COLO668 (cell line): Measurements from ENCODE around the gene RPRML.
A peak's percentile ranks its signal among the peaks of the same experiment; 100 is the strongest.

Experiments used
- DNase-seq: peaks from one replicate; lab custom pipeline; 2025; ENCODE audit not compliant: unreplicated experiment; lab: John Stamatoyannopoulos, UW

RPRML gene

DNA sequence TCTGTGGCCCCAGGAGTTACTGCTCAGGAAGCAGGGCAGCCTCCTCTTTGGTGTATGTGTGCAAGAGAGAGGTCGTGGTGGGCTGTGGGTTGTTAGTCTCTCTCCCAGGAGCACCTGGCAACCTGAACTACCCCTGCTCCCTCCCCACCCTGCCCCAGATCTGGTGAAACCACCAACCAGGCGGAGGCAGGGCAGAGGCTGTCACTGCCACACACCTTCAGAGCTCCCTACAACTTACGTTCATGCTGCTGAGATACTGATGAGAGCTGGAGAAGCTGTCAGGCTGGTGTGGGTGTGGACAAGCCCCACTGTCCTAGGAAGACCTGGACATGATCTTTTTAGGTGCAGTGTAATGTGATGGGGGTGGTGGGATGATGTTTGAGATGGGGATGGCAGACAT, 31.8 kb downstream of the RPRML start:
- no peak for DNase-seq

DNA sequence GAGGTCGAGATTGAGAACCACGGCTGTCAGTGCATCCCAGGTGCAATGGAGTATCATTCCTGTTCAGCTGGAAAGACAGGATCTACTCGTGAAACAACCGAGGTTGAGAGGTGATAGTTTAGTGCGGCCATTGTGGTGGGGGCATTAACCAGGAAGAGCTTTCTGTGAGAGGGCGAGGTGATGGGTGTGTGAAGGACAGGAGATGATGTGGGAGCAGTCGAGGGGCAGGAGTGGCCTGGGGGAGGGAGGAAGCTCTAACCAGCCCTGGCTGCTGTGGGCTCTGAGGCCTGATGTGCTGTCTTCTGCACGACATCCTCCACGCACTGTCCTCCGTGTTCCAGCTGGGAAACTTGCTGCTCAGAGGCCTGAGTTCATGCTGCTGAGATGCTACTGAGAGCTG, 34.1 kb downstream of the RPRML start:
- DNase-seq = no peak

DNA sequence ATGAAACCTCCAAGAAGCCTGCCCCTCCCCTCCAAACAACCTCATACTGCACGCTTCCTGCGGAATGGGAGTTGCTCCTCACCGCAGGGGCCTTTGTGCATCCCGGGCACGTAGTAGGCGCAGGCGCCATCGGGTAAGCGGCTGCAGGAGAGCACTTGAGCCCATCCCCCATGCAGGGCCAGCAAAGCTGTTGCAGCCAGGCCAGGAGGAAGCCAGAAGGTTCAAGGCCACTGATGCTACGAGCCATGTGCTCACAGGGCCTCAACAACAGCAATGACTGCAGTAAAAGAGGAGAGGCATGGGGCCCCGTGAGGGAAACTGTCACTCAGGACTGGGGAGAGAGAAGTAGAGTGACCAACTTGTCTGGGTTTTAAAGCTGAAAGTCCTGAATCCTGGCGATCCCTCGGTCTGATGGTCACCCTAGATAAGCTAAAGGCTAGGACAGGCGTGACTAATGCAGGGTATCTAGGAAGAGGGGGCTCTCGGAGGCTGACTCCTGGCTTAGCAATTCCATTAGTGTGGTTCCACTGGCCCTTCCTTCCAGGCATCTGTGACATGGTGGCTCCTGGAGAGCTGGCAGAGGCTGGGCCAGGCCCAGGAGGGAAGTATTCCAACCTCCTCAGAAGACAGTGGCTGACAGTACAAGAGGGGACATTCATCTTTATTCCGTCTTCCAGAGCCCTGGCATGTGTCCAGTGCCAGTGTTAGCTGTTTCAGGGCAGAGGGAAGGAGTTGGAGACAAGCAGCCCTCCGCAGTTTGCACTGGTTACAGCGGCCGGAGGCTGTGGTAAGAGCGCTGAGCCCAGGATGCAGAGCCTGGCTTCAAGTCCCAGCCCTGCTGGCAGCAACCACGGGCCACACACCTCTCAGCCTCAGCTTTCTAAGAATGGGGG, 35.3 kb downstream of the RPRML start:
- DNase-seq = no peak

DNA sequence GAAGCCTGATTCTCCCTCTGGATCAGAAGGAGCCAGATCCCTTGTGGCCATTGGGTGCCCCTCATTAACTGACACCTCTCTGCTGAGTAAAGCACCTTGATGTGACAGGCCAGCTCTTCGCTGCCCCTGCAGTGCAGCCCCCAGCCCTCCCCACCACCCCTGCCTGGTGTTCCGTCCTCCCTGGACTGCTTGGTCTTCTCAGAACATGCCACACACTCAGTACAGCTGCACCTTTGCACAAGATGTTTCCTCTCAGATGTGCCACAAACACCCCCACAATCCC, 35.9 kb downstream of the RPRML start:
- DNase-seq = no peak

DNA sequence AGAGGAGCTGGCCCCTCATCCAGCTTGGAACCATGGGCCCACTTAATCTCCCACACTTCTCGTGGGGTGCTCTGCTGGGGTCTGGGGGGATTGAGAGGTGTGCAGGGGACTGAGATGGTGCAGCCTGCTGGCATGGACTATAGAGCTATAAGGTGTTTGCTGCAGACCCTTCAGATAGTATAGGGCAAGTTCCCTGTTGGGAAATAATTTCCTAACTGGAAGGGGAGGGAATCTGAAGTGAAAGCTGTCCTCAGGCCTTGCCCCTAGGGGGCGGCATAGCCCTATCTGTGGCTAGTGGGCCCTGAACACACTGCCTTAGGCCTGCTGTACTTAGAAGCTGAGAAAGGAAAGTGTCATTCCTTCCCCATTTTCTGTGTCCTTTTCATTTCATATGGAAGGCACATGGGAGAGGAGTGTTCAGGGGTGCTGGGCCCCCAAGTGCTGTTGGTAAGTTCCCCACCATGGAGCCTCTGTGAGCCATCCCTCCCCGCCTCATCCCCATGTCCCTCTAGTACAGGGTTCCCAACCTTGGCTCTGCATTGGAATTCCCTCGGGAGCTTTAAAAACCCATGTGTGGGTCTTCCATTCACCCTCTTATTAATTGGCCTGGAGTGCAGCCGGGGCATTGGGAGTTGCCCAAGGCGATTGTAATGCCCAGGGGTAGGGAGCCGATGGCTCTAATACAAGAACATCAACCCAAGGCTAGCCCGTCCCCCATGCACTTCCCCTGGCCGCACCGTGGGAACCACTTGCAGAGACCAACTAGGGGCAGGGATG, 36.4 kb downstream of the RPRML start:
- peak; percentile 60 for DNase-seq

DNA sequence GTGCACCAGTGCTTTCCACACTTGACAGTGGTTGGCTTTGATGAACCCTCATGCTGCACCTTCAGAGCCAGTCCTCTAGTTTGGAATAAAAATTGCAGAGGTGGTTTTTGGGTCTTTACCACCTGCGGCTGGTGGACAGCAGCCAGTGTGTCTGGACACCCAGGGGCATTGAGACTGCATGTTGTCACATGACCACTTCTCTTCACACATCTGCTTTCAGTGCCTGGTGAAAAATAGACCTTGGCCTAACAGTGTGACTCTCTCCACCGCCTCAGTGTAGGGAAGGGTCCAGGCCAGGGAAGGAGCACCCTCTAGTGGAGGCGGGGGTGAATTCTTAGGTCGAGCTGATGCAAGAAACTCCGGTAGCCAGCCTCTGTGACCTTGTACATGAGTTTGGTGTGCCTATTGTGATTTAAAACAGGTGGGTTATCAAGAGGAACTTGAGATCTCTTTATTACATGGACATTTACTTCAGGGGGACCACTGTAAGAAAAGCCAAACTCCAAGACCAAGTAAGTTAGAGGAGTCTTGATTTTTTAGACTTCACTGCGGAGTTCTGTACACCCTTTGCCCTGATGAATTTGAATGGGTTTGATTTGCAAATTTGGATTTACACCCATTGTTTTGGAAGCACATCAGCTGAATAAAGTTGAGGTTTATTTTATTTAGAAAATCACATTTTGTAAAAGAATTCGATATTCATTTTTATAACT, 38.2 kb downstream of the RPRML start:
- peak; percentile 58 for DNase-seq

DNA sequence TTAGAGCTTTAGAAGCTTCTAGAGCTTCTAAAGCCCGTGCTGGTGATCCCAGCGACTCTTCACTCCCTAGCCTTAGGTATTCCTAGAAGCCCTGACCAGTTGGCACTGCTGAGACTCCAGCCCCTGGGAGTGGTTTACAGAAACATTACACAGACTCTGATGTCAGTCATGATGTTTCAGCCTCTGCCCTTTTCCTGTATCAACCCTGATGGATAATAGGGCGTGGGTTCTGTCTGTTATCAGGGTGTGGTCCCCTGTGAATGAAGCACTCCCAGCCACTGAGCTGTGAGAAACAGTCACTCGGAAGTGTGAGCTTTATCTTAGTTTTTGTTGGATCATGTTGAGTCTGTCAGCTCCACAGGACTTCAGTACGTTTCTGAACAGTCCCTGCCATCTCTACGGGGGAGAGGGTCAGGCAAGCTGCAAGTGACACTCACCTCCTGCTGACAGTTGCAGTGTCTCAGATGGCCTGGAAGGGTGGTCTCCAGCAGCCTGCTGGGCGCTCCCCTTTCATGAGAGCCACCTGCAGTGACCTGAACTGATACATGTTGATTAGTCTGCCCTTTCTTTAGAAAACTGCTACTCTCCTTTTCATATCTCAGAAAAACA, 43.3 kb downstream of the RPRML start:
- no peak for DNase-seq

DNA sequence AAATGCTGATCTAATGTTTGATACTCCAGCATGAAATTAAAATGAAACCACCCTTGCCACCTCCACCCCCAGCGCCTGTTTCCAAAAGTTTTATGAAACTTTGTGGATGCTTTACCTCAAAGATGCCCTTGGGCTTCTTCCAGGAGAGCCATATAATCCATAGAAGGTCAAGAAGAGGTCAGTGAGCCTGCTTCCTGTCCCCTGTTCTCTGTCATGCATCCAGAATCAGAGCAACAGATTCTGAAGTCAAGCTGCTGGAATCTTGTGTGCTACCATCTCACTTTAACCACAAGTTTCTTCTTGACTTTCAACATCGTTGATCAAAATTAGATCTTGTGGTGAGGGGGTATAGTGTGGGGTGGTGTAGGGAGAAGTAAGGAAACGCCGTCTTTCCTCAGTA, 47.5 kb downstream of the RPRML start:
- no peak for DNase-seq

DNA sequence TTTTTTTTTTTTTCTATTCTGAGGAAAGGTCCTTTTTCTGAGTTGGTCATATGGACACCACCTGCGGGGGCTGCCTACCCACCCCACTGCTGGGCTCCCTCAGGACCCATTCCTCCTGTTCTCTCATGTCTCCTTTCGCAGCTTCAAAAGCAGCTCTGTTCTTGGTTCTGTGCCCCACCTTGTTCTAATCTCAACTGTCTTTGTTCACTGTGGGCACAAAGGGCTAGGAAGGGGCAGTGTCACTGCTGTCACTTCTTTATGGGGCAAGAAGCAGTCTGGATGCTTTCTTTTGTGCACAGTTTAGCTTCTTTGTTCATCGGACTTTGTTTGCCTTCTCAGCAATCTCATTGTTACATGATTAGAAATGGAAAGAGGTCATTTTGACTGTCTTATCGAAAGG, 49.0 kb downstream of the RPRML start:
- no peak for DNase-seq

DNA sequence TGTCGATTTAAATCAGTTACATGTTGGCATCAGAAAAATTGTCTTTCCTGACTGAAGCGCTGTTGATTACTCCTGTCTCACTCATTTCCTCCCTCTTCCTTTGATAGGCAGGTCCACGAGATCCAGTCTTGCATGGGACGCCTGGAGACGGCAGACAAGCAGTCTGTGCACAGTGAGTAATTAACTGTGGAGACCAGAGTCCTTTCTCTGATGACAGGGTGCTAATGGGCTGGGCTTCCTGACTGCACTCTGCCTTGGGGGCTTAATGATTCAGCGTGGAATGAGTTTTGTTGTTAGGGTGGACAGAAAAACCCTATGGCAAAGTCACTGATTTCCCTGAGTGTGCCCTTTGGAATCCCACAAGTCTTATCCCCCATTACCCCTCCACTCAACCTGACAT, 49.6 kb downstream of the RPRML start:
- no peak for DNase-seq

DNA sequence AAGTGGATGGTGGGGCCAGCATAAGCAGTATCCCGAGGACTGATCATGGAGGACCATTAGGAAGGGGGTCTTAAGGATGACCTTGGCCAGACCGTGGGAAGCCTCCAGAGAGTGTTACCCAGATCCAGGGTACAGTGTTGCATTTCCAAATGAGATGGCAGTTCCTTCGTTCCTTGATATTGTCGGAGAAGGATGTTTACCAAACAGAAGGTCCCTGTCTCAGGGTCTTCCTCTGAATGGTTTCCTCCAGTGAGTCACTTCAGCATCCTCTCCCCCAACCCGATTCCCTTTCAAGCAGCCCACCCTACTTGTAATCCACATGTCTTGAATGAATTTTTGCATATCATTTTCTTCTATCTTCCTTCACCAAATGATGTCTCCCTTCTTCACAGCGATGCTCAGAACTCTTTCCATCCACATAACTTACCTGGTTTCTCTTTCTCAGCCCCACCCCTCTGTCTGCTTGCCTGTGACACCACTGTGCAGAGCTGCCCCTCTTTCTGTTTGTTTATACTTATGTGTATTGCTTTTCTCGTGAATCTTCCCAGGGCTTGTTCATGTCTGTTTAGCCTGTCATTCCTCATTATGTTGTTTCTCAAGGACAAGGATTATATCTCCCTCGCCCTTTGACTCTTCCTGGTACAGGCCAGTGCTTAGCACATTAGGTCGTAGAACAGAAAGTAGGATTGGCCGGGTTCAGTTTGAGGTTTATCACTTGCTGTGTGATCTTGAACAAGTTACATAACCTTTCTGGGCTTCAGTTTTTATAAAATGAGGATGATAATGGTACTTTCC, 50.4 kb downstream of the RPRML start:
- DNase-seq = no peak
